Skeletal muscle satellite cell (primary cell): ENCODE measurements around the gene ABTB2.

Experiments used
- H3K27me3 ChIP-seq: 2 replicates; pipeline ENCODE4 v1.7.0; 2013; ENCODE audit warnings: low read length; ENCODE audit not compliant: control insufficient read depth, insufficient read depth
- H3K36me3 ChIP-seq: 2 replicates; pipeline ENCODE4 v1.7.0; 2013; ENCODE audit warnings: mild to moderate bottlenecking, control low read depth, low read length; ENCODE audit not compliant: insufficient read depth
- H3K4me1 ChIP-seq: 2 replicates; pipeline ENCODE4 v1.7.0; 2013; ENCODE audit warnings: low read length; ENCODE audit not compliant: control insufficient read depth, insufficient read depth
- H3K4me2 ChIP-seq: 2 replicates; pipeline ENCODE4 v1.7.0; 2013; ENCODE audit warnings: mild to moderate bottlenecking, low read length
- H3K4me3 ChIP-seq: 2 replicates; pipeline ENCODE4 v1.7.0; 2013; ENCODE audit warnings: low read length
- H3K9ac ChIP-seq: 2 replicates; pipeline ENCODE4 v1.7.0; 2013; ENCODE audit warnings: mild to moderate bottlenecking, low read depth, low read length, moderate library complexity
- H3K9me3 ChIP-seq: replicated peaks from 2 replicates; pipeline ENCODE4 v1.7.0; 2013; ENCODE audit warnings: mild to moderate bottlenecking, control low read depth, low read length

ABTB2 gene

GRCh38 chr11:34213366-34213765 is 144.4 kb downstream of the ABTB2 start:
- Histone ChIP-seq H3K9ac (no peak overlapping the region), H3K4me1 (peaks cover 8% of the 10 kb centered on the region), H3K4me3 (no peak overlapping the region), H3K27me3 (no peaks in the 10 kb centered on the region), H3K4me2 (no peak overlapping the region), H3K9me3 (no peaks in the 10 kb centered on the region), H3K36me3 (no peaks in the 10 kb centered on the region)

GRCh38 chr11:34212566-34212965 is 145.2 kb downstream of the ABTB2 start:
- Histone ChIP-seq H3K36me3 (no peaks in the 10 kb centered on the region), H3K4me3 (no peak overlapping the region), H3K9ac (no peak overlapping the region), H3K9me3 (no peaks in the 10 kb centered on the region), H3K27me3 (no peaks in the 10 kb centered on the region), H3K4me2 (no peak overlapping the region), H3K4me1 (peaks cover 8% of the 10 kb centered on the region)

GRCh38 chr11:34209809-34210208 is 148.0 kb downstream of the ABTB2 start:
- Histone ChIP-seq H3K4me3 (no peak overlapping the region), H3K4me2 (no peak overlapping the region), H3K9me3 (no peaks in the 10 kb centered on the region), H3K27me3 (no peaks in the 10 kb centered on the region), H3K4me1 (peaks cover 5% of the 10 kb centered on the region), H3K9ac (no peak overlapping the region), H3K36me3 (no peaks in the 10 kb centered on the region)

GRCh38 chr11:34208266-34209135 is 149.3 kb downstream of the ABTB2 start:
- H3K4me1 ChIP-seq: peaks cover 8% of the 10 kb centered on the region
- H3K9ac ChIP-seq: no peak overlapping the region
- H3K9me3 ChIP-seq: no peaks in the 10 kb centered on the region

GRCh38 chr11:34207487-34208180 is 150.2 kb downstream of the ABTB2 start:
- no peak overlapping the region for H3K4me3 ChIP-seq
- H3K9ac ChIP-seq: no peak overlapping the region
- H3K4me2 ChIP-seq: no peak overlapping the region
- no peaks in the 10 kb centered on the region for H3K36me3 ChIP-seq
- peaks cover 8% of the 10 kb centered on the region for H3K4me1 ChIP-seq
- no peaks in the 10 kb centered on the region for H3K27me3 ChIP-seq
- H3K9me3 ChIP-seq: no peaks in the 10 kb centered on the region

More at GRCh38 chr11:34208266-34209135, 149.3 kb downstream of the ABTB2 start:
- Histone ChIP-seq H3K4me3 (no peak overlapping the region), H3K36me3 (no peaks in the 10 kb centered on the region), H3K4me2 (no peak overlapping the region), H3K27me3 (no peaks in the 10 kb centered on the region)

- Histone ChIP-seq H3K9me3 (no peaks in the 10 kb centered on the region), H3K36me3 (no peaks in the 10 kb centered on the region), H3K4me3 (no peak overlapping the region), H3K27me3 (no peaks in the 10 kb centered on the region), H3K9ac (no peak overlapping the region), H3K4me1 (peaks cover 8% of the 10 kb centered on the region), H3K4me2 (no peak overlapping the region)
These were observed 151.2 kb downstream of the ABTB2 start for GRCh38 chr11:34206407-34207300.

- H3K27me3 ChIP-seq: no peaks in the 10 kb centered on the region
- H3K9ac ChIP-seq: no peak overlapping the region
- H3K4me1 ChIP-seq: peaks cover 8% of the 10 kb centered on the region
- H3K4me2 ChIP-seq: no peak overlapping the region
- H3K36me3 ChIP-seq: no peaks in the 10 kb centered on the region
- no peaks in the 10 kb centered on the region for H3K9me3 ChIP-seq
- H3K4me3 ChIP-seq: no peak overlapping the region
These were observed 152.3 kb downstream of the ABTB2 start for GRCh38 chr11:34205326-34206035.

GRCh38 chr11:34204396-34205279 is 153.2 kb downstream of the ABTB2 start:
- Histone ChIP-seq H3K27me3 (no peaks in the 10 kb centered on the region), H3K9ac (no peak overlapping the region), H3K4me1 (peaks cover 8% of the 10 kb centered on the region), H3K4me2 (no peak overlapping the region), H3K36me3 (no peaks in the 10 kb centered on the region), H3K4me3 (no peak overlapping the region), H3K9me3 (no peaks in the 10 kb centered on the region)

GRCh38 chr11:34203377-34203871 is 154.4 kb downstream of the ABTB2 start:
- Histone ChIP-seq H3K4me2 (no peak overlapping the region), H3K9ac (no peak overlapping the region), H3K27me3 (no peaks in the 10 kb centered on the region), H3K4me1 (peaks cover 8% of the 10 kb centered on the region), H3K4me3 (no peak overlapping the region), H3K9me3 (no peaks in the 10 kb centered on the region), H3K36me3 (no peaks in the 10 kb centered on the region)

- no peaks in the 10 kb centered on the region for H3K36me3 ChIP-seq
- no peaks in the 10 kb centered on the region for H3K27me3 ChIP-seq
- H3K4me3 ChIP-seq: no peak overlapping the region
- H3K4me2 ChIP-seq: no peak overlapping the region
- H3K9ac ChIP-seq: no peak overlapping the region
- peaks cover 8% of the 10 kb centered on the region for H3K4me1 ChIP-seq
- H3K9me3 ChIP-seq: no peaks in the 10 kb centered on the region
These were observed 156.7 kb downstream of the ABTB2 start for GRCh38 chr11:34201129-34201528.
